DND-41 (cell line): ENCODE data around the gene ABLIM2.

Source experiments
- ATAC-seq: fragments of 200-7000 bp; cut with Tn5 transposase; 3 replicates; pipeline ENCODE4 v1.9.1; 2021; ENCODE audit warnings: low read depth; ENCODE audit not compliant: insufficient read depth
- DNase-seq: peaks from one replicate; pipeline ENCODE4 v3.0.0-alpha.2; 2020
- H2AFZ ChIP-seq: 2 replicates; pipeline ENCODE4 v1.6.0; 2012; ENCODE audit warnings: low read depth, low read length
- H3K27ac ChIP-seq: 2 replicates; pipeline ENCODE4 v1.5.1; 2012; ENCODE audit warnings: low read length, inconsistent platforms
- H3K27me3 ChIP-seq: fragments of 200-600 bp; sonication (generic); 2 replicates; pipeline ENCODE4 v1.6.0; 2012; ENCODE audit warnings: low read length, mild to moderate bottlenecking, inconsistent platforms; ENCODE audit not compliant: insufficient read depth, poor library complexity
- H3K36me3 ChIP-seq: 2 replicates; pipeline ENCODE4 v1.5.1; 2012; ENCODE audit warnings: low read length, inconsistent platforms; ENCODE audit not compliant: insufficient read depth
- H3K4me1 ChIP-seq: 2 replicates; pipeline ENCODE4 v1.5.1; 2012; ENCODE audit warnings: mild to moderate bottlenecking, low read length; ENCODE audit not compliant: insufficient read depth
- H3K4me2 ChIP-seq: 2 replicates; pipeline ENCODE4 v1.6.0; 2012; ENCODE audit warnings: mild to moderate bottlenecking, moderate library complexity, low read length, inconsistent platforms; ENCODE audit not compliant: insufficient read depth
- H3K4me3 ChIP-seq, 2 experiments: fragments of 200-600 bp in 1 of 2; shearing (Covaris generic) in 1 of 2; 2 replicates each; pipeline ENCODE4 v1.5.1; 2012 to 2016; ENCODE audit warnings: inconsistent platforms in 2 of 2, low read length in 2 of 2, mild to moderate bottlenecking in 2 of 2, low read depth in 1 of 2, moderate library complexity in 1 of 2
- H3K79me2 ChIP-seq: 2 replicates; pipeline ENCODE4 v1.6.0; 2012; ENCODE audit warnings: low read length, inconsistent platforms; ENCODE audit not compliant: insufficient read depth
- H3K9ac ChIP-seq: 2 replicates; pipeline ENCODE4 v1.6.0; 2012; ENCODE audit warnings: low read depth, mild to moderate bottlenecking, inconsistent platforms, low read length, moderate library complexity
- H3K9me3 ChIP-seq: 2 replicates; pipeline ENCODE4 v1.5.1; 2012; ENCODE audit warnings: low read length, moderate library complexity, mild to moderate bottlenecking, inconsistent platforms; ENCODE audit not compliant: insufficient read depth, severe bottlenecking
- H4K20me1 ChIP-seq: 2 replicates; pipeline ENCODE4 v1.6.0; 2012; ENCODE audit warnings: low read length; ENCODE audit not compliant: insufficient read depth
- EZH2 ChIP-seq: IDR thresholded peaks from 3 replicates; pipeline ENCODE4 v1.6.1; 2012; ENCODE audit warnings: borderline replicate concordance, low read depth, mild to moderate bottlenecking, moderate library complexity, low read length, inconsistent platforms; ENCODE audit not compliant: severe bottlenecking
- TF ChIP-seq, protein P1 (sequence below): IDR thresholded peaks from 2 replicates; pipeline ENCODE4 v1.5.1; 2012; ENCODE audit warnings: borderline replicate concordance, low read length, moderate library complexity, mild to moderate bottlenecking; ENCODE audit not compliant: poor library complexity, severe bottlenecking; ENCODE audit errors: extremely low read depth

The ABLIM2 gene

DNA sequence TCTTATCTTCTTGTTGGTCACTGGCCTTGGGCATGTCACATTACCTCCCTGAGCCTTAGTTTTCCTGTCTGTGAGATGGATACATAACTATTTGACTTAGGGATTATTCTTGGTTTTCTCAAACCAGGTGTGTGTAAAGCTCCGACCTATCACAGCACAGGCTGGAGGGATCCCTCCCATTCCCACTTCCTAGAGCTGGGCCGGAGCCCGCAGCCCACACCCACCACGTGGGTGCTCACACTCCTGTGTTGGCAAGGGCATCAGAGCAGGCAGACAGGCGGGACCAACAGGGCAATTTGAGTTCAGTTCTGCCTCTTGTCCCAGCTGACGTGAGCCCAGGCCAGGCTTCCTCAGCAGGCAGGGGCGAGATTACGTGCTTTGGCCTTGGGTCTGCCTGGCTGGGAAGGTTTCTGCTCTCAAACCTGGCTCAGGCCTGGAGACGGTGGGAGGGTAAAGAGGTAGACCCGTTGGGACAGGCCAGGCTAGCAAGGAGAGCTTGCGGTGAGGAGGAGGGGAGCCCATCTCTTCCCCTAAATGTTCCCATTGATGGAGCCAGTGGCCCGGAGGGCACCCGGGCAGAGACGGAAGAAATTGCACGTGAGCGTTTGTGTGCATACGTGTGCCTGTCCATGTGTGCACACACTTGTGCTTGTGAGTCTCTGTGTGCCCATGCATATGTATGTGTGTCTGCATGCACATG, 39.7 kb upstream of the ABLIM2 start:
- Histone ChIP-seq H3K4me1 (peaks cover 53% of the 10 kb centered on the region), H3K4me3 (peak overlapping the region in 1 of 2 experiments; percentile 54; a peak in 2 of 4 replicates)

DNA sequence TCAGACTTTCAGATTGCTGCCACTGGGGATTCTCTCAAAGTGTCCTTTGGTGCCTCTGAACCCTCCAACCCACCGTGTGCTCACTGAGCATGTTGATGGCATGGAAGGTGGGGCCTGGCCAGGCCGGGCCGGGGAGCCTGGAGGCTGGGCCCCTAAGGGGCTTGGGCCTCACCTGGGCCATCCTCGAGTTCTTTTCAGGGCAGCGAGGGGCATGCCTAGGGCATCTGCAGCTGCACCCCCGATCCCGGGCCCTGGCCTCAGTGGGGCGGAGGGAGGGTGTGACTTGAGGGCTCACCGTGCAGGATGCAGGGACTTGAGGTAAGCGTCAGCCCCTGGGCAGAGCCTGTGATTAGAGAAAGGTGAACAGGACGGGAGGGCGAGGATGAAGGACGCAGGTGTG, 38.9 kb upstream of the ABLIM2 start:
- no peaks in the 10 kb centered on the region for H3K36me3 ChIP-seq
- H3K27ac ChIP-seq: no peak overlapping the region
- no peak overlapping the region for H3K4me3 ChIP-seq
- no peaks in the 10 kb centered on the region for H3K27me3 ChIP-seq
- peaks cover 12% of the 10 kb centered on the region for H3K79me2 ChIP-seq
- H3K9ac ChIP-seq: no peak overlapping the region
- H2AFZ ChIP-seq: no peak overlapping the region
- no peak for ATAC-seq
- H3K9me3 ChIP-seq: no peaks in the 10 kb centered on the region
- H3K4me2 ChIP-seq: no peak overlapping the region
- no peak for DNase-seq
- peaks cover 44% of the 10 kb centered on the region for H3K4me1 ChIP-seq
- no peaks in the 10 kb centered on the region; the same call in 1 of the 2 replicates for H4K20me1 ChIP-seq
- TF ChIP-seq EZH2: no peak
- TF ChIP-seq, protein P1, sequence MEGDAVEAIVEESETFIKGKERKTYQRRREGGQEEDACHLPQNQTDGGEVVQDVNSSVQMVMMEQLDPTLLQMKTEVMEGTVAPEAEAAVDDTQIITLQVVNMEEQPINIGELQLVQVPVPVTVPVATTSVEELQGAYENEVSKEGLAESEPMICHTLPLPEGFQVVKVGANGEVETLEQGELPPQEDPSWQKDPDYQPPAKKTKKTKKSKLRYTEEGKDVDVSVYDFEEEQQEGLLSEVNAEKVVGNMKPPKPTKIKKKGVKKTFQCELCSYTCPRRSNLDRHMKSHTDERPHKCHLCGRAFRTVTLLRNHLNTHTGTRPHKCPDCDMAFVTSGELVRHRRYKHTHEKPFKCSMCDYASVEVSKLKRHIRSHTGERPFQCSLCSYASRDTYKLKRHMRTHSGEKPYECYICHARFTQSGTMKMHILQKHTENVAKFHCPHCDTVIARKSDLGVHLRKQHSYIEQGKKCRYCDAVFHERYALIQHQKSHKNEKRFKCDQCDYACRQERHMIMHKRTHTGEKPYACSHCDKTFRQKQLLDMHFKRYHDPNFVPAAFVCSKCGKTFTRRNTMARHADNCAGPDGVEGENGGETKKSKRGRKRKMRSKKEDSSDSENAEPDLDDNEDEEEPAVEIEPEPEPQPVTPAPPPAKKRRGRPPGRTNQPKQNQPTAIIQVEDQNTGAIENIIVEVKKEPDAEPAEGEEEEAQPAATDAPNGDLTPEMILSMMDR: no peak

More for the DNA sequence above, 39.7 kb upstream of the ABLIM2 start:
- H3K36me3 ChIP-seq: no peaks in the 10 kb centered on the region
- no peak for TF ChIP-seq EZH2
- TF ChIP-seq, protein P1: no peak
- H3K27me3 ChIP-seq: no peaks in the 10 kb centered on the region
- ATAC-seq: no peak
- H4K20me1 ChIP-seq: no peaks in the 10 kb centered on the region; the same call in 1 of the 2 replicates
- H2AFZ ChIP-seq: no peak overlapping the region; the same call in 1 of the 2 replicates
- H3K4me2 ChIP-seq: peak overlapping the region; percentile 61; the same call in 1 of the 2 replicates
- H3K27ac ChIP-seq: peak overlapping the region; percentile 87
- no peaks in the 10 kb centered on the region for H3K9me3 ChIP-seq
- no peak for DNase-seq
- H3K79me2 ChIP-seq: peaks cover 15% of the 10 kb centered on the region
- peak overlapping the region; percentile 51 for H3K9ac ChIP-seq

DNA sequence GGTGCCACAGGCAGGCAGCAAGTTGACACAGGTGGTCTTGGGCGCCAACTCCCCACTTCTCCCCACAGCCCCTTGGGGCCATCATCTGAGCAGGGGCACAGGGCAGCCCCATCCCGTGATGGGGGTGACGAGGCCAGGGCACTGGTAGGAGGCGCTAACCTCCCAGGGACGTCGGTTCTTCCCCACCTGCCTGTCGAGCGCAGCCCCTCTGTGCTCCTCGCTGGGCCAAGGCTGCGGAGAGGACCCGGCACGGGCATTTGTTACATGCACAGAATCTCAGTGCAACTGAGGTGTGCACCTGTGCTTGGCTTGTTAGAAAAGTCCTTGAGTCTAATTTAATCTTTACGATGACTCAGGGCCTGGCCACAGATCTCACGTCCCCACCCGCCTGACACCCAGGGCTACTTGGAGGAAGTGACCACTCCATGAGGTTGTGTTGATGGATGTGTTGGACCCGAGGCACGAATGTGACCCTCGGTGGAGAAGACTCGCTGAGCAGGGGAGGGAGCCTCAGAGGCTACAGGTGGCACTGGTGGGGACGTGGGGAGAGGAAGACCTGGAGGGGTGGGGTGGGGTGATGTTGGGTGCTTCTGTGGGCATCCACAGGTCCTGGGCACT, 37.3 kb upstream of the ABLIM2 start:
- Histone ChIP-seq H4K20me1 (no peaks in the 10 kb centered on the region), H2AFZ (no peak overlapping the region)
- DNase-seq: no peak

More for the DNA sequence above, 37.3 kb upstream of the ABLIM2 start:
- Histone ChIP-seq H3K36me3 (no peaks in the 10 kb centered on the region), H3K27me3 (no peaks in the 10 kb centered on the region), H3K4me1 (peaks cover 29% of the 10 kb centered on the region), H3K4me3 (no peak overlapping the region), H3K79me2 (peaks cover 9% of the 10 kb centered on the region), H3K9ac (no peak overlapping the region), H3K27ac (no peak overlapping the region), H3K4me2 (no peak overlapping the region), H3K9me3 (no peaks in the 10 kb centered on the region)
- no peak for ATAC-seq
- TF ChIP-seq EZH2: no peak
- TF ChIP-seq, protein P1: no peak
